SK-N-SH treated with all-trans-retinoic acid at 6 μM for 48 hours (cell line): ENCODE measurements around the gene PLAGL2.

Experiments
- CREB5 ChIP-seq: fragments of 250-450 bp; sonication (Bioruptor Pico); IDR thresholded peaks from 2 replicates; pipeline ENCODE4 v1.5.1; 2020; ENCODE audit warnings: low read depth, mild to moderate bottlenecking, moderate library complexity
- GLIS3 ChIP-seq: fragments of 250-450 bp; sonication (Bioruptor Pico); IDR thresholded peaks from 2 replicates; pipeline ENCODE4 v1.5.0; 2020; ENCODE audit warnings: mild to moderate bottlenecking, moderate library complexity
- OSR1 ChIP-seq: fragments of 250-450 bp; sonication (Bioruptor Pico); IDR thresholded peaks from 2 replicates; pipeline ENCODE4 v1.8.0; 2022; ENCODE audit warnings: moderate library complexity, mild to moderate bottlenecking, inconsistent platforms
- POU6F1 ChIP-seq: fragments of 250-450 bp; sonication (Bioruptor Pico); IDR thresholded peaks from 2 replicates; pipeline ENCODE4 v1.8.0; 2021; ENCODE audit warnings: low read depth, mild to moderate bottlenecking, moderate library complexity, borderline replicate concordance
- PPARA ChIP-seq: fragments of 250-450 bp; sonication (Bioruptor Pico); IDR thresholded peaks from 2 replicates; pipeline ENCODE4 v1.5.0; 2020; ENCODE audit warnings: mild to moderate bottlenecking, borderline replicate concordance
- RARB ChIP-seq: fragments of 250-450 bp; sonication (Bioruptor Pico); IDR thresholded peaks from 2 replicates; pipeline ENCODE4 v1.8.0; 2021; ENCODE audit warnings: mild to moderate bottlenecking, moderate library complexity
- SNAI2 ChIP-seq: fragments of 250-450 bp; sonication (Bioruptor Pico); IDR thresholded peaks from 2 replicates; pipeline ENCODE4 v1.5.0; 2020; ENCODE audit warnings: mild to moderate bottlenecking, moderate library complexity
- TCF4 ChIP-seq: fragments of 250-450 bp; sonication (Bioruptor Pico); IDR thresholded peaks from 2 replicates; pipeline ENCODE4 v1.8.0; 2021; ENCODE audit warnings: mild to moderate bottlenecking, moderate library complexity, borderline replicate concordance
- TOX ChIP-seq: fragments of 250-450 bp; sonication (Bioruptor Pico); IDR thresholded peaks from 2 replicates; pipeline ENCODE4 v1.8.0; 2021; ENCODE audit warnings: mild to moderate bottlenecking, moderate library complexity, borderline replicate concordance
- ZFP3 ChIP-seq: fragments of 250-450 bp; sonication (Bioruptor Pico); IDR thresholded peaks from 2 replicates; pipeline ENCODE4 v1.5.0; 2020; ENCODE audit warnings: mild to moderate bottlenecking, moderate library complexity
- ZNF70 ChIP-seq: fragments of 450-650 bp; formaldehyde crosslinking; IDR thresholded peaks from 2 replicates; pipeline ENCODE4 v1.5.0; 2020; ENCODE audit warnings: mild to moderate bottlenecking, moderate library complexity

- TF ChIP-seq SNAI2 (CRISPR knock-in tag) = no peak
- TF ChIP-seq TCF4 = no peak
- no peak for TF ChIP-seq ZNF70 (CRISPR knock-in tag)
- TF ChIP-seq ZFP3 (CRISPR knock-in tag) = no peak
- no peak for TF ChIP-seq RARB (CRISPR knock-in tag)
- TF ChIP-seq CREB5 (CRISPR knock-in tag) = no peak
- TF ChIP-seq OSR1 = no peak
- no peak for TF ChIP-seq POU6F1 (CRISPR knock-in tag)
- no peak for TF ChIP-seq GLIS3 (CRISPR knock-in tag)
- no peak for TF ChIP-seq TOX (CRISPR knock-in tag)
- no peak for TF ChIP-seq PPARA (CRISPR knock-in tag)
Measured at GRCh38 chr20:32189123-32189410, 18.5 kb downstream of the PLAGL2 start.
